GM13976 (cell line): ENCODE data around the gene RUNX2.

ENCODE experiments used
- DNase-seq: peaks from one replicate; pipeline ENCODE4 v3.0.0; 2012; ENCODE audit warnings: low spot score
- CTCF ChIP-seq: IDR thresholded peaks from 2 replicates; pipeline ENCODE4 v1.5.1; 2012; ENCODE audit warnings: borderline replicate concordance, mild to moderate bottlenecking; ENCODE audit not compliant: insufficient read depth; ENCODE audit errors: extremely low read depth, missing control alignments, control extremely low read depth
- in situ Hi-C: fragments of 300-500 bp; cut with MboI; formaldehyde crosslinking; loops from one replicate; pipeline ENCODE4 v1.12.0; 2022; ENCODE audit warnings: low sequenced_read_pairs, mixed read lengths, inconsistent platforms; ENCODE audit not compliant: unreplicated experiment

RUNX2 gene

GRCh38 chr6:45614488-45615285 lies 286.6 kb downstream of the RUNX2 start:
- in situ Hi-C loops = no loop called here
- TF ChIP-seq CTCF = no peak
- DNase-seq = no peak

DNA sequence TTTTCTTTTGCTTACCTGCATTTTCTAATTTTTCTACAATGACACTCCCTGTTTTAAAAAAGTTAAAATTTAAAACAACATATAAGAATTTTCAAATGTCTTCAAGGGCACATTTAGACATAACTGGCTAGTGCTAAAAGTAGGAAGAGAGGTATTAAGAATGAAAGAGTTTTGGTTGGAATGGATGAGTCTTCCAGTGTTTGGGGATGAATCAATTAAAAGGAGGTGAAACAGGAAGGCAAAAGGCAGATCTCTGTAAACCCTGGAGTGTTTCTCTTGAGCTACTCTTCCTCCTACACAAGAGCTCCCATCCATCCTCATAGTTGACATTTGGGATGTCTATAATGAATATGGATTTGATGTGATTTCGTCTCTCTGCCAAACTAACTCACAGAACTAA lies 288.1 kb downstream of the RUNX2 start:
- DNase-seq = no peak

GRCh38 chr6:45617441-45617840 lies 289.3 kb downstream of the RUNX2 start:
- no peak for DNase-seq
- TF ChIP-seq CTCF = no peak
- in situ Hi-C loops = no loop called here

More for the DNA sequence above, 288.1 kb downstream of the RUNX2 start:
- in situ Hi-C loops = no loop called here
- TF ChIP-seq CTCF = no peak

DNA sequence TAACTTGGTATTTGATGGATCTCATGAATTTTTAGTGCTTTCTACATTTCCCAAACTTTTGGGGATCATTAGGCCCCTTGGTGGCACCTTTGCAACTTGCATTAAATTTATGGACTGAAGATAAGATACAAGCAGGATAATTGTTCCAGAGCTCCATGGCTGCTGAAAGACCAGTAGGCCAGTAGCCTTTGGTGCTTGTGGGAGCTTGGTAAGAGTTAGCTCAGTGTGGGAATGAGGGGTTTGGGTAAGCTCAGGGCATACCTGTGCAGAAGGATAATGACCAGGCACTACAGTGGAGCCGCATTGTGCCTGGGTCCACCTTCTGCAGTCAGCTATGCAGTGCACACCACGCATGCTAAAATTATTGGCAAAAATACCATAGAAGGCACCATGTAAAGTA lies 290.1 kb downstream of the RUNX2 start:
- in situ Hi-C loops = no loop called here
- no peak for DNase-seq
- TF ChIP-seq CTCF = no peak

- in situ Hi-C loops = no loop called here
- no peak for TF ChIP-seq CTCF
- no peak for DNase-seq
Measured at GRCh38 chr6:45619211-45619760, 291.2 kb downstream of the RUNX2 start.

DNA sequence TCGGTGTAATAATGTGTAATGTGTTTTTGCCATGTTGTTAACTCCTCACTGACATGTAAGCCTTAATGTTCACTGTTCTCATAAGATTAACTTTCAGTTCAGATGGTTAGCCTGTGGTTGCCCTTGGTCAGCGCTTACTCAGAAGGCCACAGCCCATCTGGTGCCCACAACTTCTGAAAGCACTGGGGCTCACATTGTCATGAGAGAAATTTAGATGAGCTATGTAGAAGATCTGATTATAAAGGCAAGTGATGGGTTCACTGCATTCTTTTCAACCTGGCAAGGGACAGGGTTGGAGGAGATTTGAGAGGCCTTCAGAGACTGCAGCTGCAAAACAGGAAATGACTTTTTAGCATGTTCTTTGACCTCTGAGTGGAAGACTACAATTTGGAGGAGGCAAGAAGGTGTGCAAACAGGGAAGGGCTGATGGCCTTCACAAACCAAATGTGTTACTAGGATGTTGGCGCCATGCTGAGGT lies 291.9 kb downstream of the RUNX2 start:
- in situ Hi-C loops = no loop called here
- no peak for DNase-seq
- TF ChIP-seq CTCF = no peak
